Aorta (tissue), 5 donors: ENCODE measurements around the gene CFAP20. TPM values are rescaled to one million over a fixed set of nuclear protein-coding genes. Genes with fewer than 3 reads are reported as not detected.
"Not testable (repeated sequence)": the region's sequence is repeated elsewhere in the genome, so short reads cannot be mapped to it uniquely, and the experiment has no call there.

Experiments
- ATAC-seq: fragments of 200-7000 bp; cut with Tn5 transposase; one replicate; pipeline ENCODE4 v1.9.1; 2022; ENCODE audit warnings: moderate library complexity; ENCODE audit not compliant: low FRiP score
- DNase-seq, 2 donors: peaks; one replicate each; pipeline ENCODE4 v3.0.0-alpha.2; 2020
- H3K27ac ChIP-seq, 2 donors: one replicate each; pipeline ENCODE4 v1.5.1; 2013; ENCODE audit warnings: low read length in 2 of 2, mild to moderate bottlenecking in 2 of 2, moderate library complexity in 2 of 2, control low read depth in 1 of 2, inconsistent platforms in 1 of 2, low read depth in 1 of 2
- H3K27me3 ChIP-seq, 2 donors: one replicate each; pipeline ENCODE4 v1.6.1; 2013; ENCODE audit warnings: control low read depth in 1 of 2, low read length in 1 of 2, mild to moderate bottlenecking in 1 of 2, moderate library complexity in 1 of 2; ENCODE audit not compliant: insufficient read depth in 2 of 2, control insufficient read depth in 1 of 2
- H3K36me3 ChIP-seq, 2 donors: one replicate each; pipeline ENCODE4 v1.6.1; 2013; ENCODE audit warnings: control low read depth in 1 of 2, low read length in 1 of 2, mild to moderate bottlenecking in 1 of 2; ENCODE audit not compliant: insufficient read depth in 2 of 2, control insufficient read depth in 1 of 2
- H3K4me1 ChIP-seq, 2 donors: one replicate each; pipeline ENCODE4 v1.6.1; 2013; ENCODE audit warnings: low read length in 2 of 2, control low read depth in 1 of 2, mild to moderate bottlenecking in 1 of 2, moderate library complexity in 1 of 2; ENCODE audit not compliant: insufficient read depth in 2 of 2, control insufficient read depth in 1 of 2
- H3K4me3 ChIP-seq, 2 donors: one replicate each; pipeline ENCODE4 v1.5.1; 2013; ENCODE audit warnings: low read length in 2 of 2, control low read depth in 1 of 2, mild to moderate bottlenecking in 1 of 2
- H3K9me3 ChIP-seq: one replicate; pipeline ENCODE4 v1.6.1; 2013; ENCODE audit warnings: mild to moderate bottlenecking, low read length; ENCODE audit not compliant: control insufficient read depth
- WGBS, 2 donors: extraction: QIAGEN DNeasy Blood & Tissue Kit; methylation state at CpG; one replicate each; pipeline ENCODE4 v1.1.7; 2013; 5-methylcytosine and 5-hydroxymethylcytosine counted together
- intact Hi-C, 2 donors: fragments of 100-400 bp; cut with DNase I; formaldehyde crosslinking; loops; one replicate each; pipeline versions ENCODE4 v1.14.2 to v1.15.0; 2022
- polyA plus RNA-seq, 2 donors: library from polyadenylated mRNA; stranded (reverse); fragments of 200-250 nt; gene quantifications; one replicate each; pipeline ENCODE4 v1.2.3, GENCODE V29; 2013
- total RNA-seq, 2 donors: library from RNA; stranded (reverse); fragmentation: NEBNext Ultra II Directional; extraction: Animal tissue kit (Norgen Biotek cat#: 25700); gene quantifications; one replicate each; pipeline ENCODE4 v1.2.1, GENCODE V29; 2021
- donor health status: healthy with polysubstance abuse.
- donor health status: Bipolar disorder and iron deficiency.
- donor health status: DM: no; HTN: no; CAD: no.
- donor health status: DM: no; HTN: no; CAD: no.
- donor health status: DM: yes; HTN: yes; CAD: no.

Gene CFAP20
- total and polyA plus RNA-seq, 4 donors = 16.6 to 22.4 (median 18.1) TPM

DNA sequence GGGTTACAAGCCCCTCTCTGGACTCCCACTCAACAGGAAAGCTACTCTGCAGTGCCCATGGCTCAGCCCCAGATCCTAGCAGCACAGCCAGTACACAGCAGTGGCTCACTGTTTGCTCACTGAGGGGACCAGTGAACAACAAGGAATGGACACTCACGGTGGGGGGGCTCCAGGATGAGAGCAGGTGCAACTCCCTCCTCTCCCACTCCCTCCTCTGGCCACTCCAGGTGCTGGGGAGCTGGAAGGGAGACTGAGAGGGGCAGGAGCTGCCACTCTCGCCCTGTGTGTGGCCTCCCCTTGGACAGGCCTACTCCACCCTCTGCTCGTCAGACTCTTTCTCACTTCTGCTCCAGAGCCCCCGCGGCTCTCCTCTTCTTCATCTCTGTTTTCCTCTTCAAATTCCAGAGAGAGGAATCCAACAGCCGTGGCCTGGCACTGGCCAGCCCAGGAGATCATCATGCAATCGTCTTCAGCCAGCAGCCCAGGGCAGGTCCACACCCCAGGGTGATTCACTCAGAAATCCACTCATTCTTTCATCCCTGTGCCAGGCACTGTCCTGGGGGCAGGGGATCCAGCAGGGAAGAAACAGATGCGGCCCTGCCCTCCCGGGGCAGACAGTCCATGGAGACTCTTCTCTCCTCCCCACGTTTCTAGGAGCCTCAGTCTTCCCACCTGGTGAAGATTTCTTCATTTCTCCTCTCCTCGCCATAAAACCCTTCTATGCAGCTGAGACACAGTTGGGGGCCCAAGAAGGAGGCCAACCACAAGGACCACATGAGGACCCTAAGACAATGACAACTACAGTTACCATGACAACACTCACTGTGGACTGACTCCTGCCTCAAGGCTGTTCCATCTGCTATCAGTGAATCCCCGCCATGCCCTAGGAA is 30.7 kb downstream of the CFAP20 start:
- WGBS, 2 donors = 80 to 83% methylated on average over 12 of the region's 12 CpGs
- intact Hi-C loops = no loop called here
- H3K9me3 ChIP-seq = no peaks in the 10 kb centered on the region
- no peak overlapping the region for H3K27ac ChIP-seq
- no peaks in the 10 kb centered on the region for H3K4me1 ChIP-seq
- H3K4me3 ChIP-seq = no peak overlapping the region
- no peaks in the 10 kb centered on the region for H3K36me3 ChIP-seq
- DNase-seq (no peak), ATAC-seq (no peak)
- no peaks in the 10 kb centered on the region for H3K27me3 ChIP-seq

DNA sequence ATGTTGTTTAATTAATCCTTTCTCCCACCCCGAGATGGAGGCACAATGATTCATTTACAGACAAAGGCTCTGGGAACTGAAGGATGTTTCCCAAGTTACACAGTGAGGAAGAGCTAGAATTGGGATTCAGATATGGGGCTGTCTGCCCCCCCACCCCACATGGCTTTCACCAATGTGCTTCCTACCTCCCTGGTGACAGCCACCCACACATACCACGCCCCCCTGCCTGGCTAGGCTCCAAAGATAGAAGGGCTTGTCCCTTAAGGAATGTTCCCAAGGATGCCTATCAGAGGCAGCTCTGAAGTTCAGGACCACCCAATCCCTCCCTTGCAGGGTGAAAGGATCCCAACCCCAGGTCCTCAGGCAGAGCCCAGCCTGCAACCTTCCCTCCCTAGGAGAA is 32.9 kb downstream of the CFAP20 start:
- WGBS, 2 donors = 45 to 51% methylated on average over 2 of the region's 2 CpGs
- DNase-seq (no peak), ATAC-seq (no peak)

DNA sequence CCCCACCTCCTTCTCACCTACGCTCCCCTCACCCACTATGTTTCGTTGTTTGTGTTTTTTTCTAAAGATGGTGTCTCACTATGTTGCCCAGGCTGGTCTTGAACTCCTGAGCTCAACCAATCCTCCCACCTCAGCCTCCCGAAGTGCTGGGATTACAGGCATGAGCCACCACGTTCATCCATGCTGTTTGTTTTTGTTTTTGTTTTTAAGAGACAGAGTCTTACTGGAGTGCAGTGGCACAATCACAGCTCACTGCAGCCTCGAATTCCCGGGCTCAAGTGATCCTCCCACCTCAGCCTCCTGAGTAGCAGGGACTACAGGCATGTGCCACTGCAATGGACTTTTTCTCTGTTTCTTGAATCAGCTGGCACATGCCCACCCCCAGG is 33.6 kb downstream of the CFAP20 start:
- 68 to 75% methylated on average over 6 of the region's 6 CpGs for WGBS, 2 donors
- ATAC-seq, H3K4me3 ChIP-seq, DNase-seq, H3K4me1 ChIP-seq, H3K27me3 ChIP-seq, intact Hi-C loops, H3K36me3 ChIP-seq, H3K9me3 ChIP-seq, H3K27ac ChIP-seq: not testable (repeated sequence)

More for the DNA sequence above, 32.9 kb downstream of the CFAP20 start:
- H3K36me3 ChIP-seq = no peaks in the 10 kb centered on the region
- H3K27ac ChIP-seq = no peak overlapping the region
- intact Hi-C loops = no loop called here
- H3K4me3 ChIP-seq = no peak overlapping the region
- no peaks in the 10 kb centered on the region for H3K4me1 ChIP-seq
- no peaks in the 10 kb centered on the region for H3K27me3 ChIP-seq
- H3K9me3 ChIP-seq = no peaks in the 10 kb centered on the region

DNA sequence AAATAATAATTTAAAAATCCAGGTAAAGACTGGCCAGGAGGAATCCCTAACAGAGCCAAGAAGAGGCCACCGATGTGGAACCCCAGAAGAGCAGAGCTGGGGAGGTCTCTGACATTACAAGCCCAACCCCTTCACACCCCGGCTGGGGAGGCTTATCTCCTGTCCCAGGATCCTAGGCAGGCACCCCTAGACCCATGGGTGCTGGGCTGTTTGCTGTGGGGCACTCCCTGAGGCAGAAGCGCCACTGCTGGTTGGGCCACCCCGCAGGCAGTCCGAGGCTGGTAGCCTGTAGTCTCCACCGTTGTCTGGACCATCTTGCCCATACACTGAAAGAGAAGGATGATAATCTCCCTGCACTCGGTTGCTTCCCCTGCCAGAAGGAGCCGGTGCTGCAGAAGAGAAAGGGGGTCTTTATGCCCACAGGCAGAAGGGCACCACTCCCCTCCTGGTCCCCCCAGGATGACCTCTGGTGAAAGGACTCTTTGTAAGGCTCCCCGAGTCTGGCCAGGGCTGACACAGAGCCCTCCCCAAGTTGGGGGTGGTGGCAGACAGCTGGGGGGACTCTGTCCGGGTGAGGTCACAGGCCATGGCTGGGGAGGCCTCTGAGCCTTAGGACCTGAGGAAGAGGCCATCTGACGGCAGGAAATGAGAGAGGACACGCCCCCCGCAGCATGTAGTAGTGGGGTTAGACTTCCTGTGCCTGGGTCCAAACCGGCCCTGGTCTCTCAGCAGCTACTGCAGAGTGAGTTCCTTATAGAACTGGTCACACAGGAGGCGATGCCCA is 34.2 kb downstream of the CFAP20 start:
- H3K36me3 ChIP-seq = no peaks in the 10 kb centered on the region
- H3K4me3 ChIP-seq = no peak overlapping the region
- no peaks in the 10 kb centered on the region for H3K9me3 ChIP-seq
- no peaks in the 10 kb centered on the region for H3K27me3 ChIP-seq
- DNase-seq = no peak
- no peak for ATAC-seq
- no peak overlapping the region for H3K27ac ChIP-seq
- H3K4me1 ChIP-seq = no peaks in the 10 kb centered on the region
- WGBS, 2 donors = 70 to 79% methylated on average over 15 of the region's 15 CpGs
- intact Hi-C loops = no loop called here

DNA sequence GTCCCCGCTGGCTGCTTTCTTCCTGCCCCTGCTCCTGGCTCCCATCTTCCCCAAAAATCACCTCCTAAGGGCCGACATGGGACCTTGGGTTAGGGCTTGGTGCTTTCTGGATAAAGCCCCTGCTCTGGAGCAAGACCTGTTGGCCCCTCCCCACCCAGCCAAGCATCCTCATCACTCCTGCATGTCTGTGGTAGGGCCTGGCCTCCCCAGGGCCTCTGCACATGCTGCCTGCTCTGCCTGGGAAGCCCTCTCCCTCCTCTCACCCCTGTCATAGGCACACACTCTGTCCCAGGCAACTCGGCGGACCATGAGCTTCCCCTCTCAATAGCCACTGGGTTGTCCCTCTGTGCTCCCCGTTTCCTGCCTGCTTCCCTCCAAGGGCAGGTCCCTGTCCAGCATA is 35.2 kb downstream of the CFAP20 start:
- H3K4me1 ChIP-seq = no peaks in the 10 kb centered on the region
- H3K27ac ChIP-seq = no peak overlapping the region
- peak in 1 of 2 donors; percentile 38 for DNase-seq
- intact Hi-C loops = no loop called here
- H3K9me3 ChIP-seq = no peaks in the 10 kb centered on the region
- H3K4me3 ChIP-seq = no peak overlapping the region
- no peaks in the 10 kb centered on the region for H3K36me3 ChIP-seq
- H3K27me3 ChIP-seq = no peaks in the 10 kb centered on the region
- ATAC-seq = no peak
- 77 to 84% methylated on average over 5 of the region's 5 CpGs for WGBS, 2 donors

DNA sequence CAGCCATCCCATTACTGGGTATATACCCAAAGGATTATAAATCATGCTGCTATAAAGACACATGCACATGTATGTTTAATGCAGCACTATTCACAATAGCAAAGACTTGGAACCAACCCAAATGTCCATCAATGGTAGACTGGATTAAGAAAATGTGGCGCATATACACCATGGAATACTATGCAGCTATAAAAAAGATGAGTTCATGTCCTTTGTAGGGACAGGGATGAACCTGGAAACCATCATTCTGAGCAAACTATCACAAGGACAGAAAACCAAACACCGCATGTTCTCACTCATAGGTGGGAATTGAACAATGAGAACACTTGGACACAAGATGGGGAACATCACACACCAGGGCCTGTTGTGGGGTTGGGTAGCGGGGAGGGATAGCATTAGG is 38.8 kb downstream of the CFAP20 start:
- H3K9me3 ChIP-seq, H3K4me3 ChIP-seq, H3K27ac ChIP-seq, H3K4me1 ChIP-seq, ATAC-seq, H3K36me3 ChIP-seq, intact Hi-C loops, H3K27me3 ChIP-seq, DNase-seq: not testable (repeated sequence)
- WGBS, 2 donors = 94% methylated on average over 3 of the region's 3 CpGs

DNA sequence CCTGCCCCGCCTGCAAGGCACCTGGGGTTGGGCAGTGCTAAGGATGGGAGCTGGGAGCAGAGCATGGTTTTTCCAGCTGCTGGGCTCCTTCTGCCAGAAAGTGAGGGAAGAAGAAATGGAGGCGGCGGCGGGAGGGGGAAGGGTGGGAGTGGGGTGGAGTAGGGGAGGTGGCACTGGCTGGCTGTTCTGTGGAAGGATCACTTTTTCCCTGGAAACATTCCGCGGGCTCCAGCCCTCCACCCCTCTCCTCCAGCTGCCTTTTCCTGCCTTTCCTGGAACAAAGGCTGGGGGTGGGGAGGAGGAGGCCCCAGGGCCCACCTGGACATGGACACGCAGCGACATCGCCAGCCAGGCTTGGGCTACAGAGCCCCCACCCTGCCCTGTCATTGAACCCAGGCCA is 41.1 kb downstream of the CFAP20 start:
- Histone ChIP-seq H3K4me3 (no peak overlapping the region), H3K4me1 (no peaks in the 10 kb centered on the region), H3K27me3 (no peaks in the 10 kb centered on the region), H3K27ac (no peak overlapping the region), H3K9me3 (no peaks in the 10 kb centered on the region), H3K36me3 (no peaks in the 10 kb centered on the region)
- ATAC-seq = no peak
- DNase-seq = no peak
- 52 to 53% methylated on average over 9 of the region's 9 CpGs for whole genome bisulfite sequencing, 2 donors
- intact Hi-C loops = no loop called here

DNA sequence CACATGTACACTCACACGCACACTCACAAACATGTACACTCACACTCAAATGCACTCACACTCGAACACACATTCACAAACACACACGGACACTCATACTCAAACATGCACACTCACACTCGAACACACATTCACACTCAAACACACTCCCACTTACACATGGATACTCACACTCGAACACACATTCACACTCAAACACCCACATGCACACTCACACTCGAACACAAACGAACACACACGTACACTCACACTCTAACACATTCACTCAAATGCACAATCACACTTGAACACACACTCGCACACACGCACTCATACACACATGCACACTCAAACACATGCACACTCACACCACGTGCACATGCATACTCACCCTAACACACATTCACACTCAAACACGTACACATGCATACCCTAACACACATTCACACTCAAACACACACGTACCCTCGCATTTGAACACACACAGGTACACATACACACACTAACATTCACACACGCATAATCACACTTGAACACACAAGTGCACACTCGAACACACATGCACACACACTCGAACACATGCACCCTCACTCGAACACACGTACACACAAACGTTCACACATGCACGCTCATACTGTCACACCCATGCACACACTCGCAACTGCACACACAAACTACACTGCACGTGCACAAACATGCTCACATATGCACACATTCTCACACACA is 41.8 kb downstream of the CFAP20 start:
- Histone ChIP-seq H3K9me3 (no peaks in the 10 kb centered on the region), H3K36me3 (no peaks in the 10 kb centered on the region), H3K27ac (no peak overlapping the region), H3K4me1 (no peaks in the 10 kb centered on the region), H3K4me3 (no peak overlapping the region), H3K27me3 (no peaks in the 10 kb centered on the region)
- 91 to 95% methylated on average over 23 of the region's 23 CpGs for WGBS, 2 donors
- intact Hi-C loops = no loop called here
- DNase-seq (no peak), ATAC-seq (no peak)
